Hepatocyte (in vitro differentiated cells): Measurements from ENCODE around the gene TMEM235. TPM values are rescaled to one million over a fixed set of nuclear protein-coding genes. Genes with fewer than 3 reads are reported as not detected.
A peak's percentile ranks its signal among the peaks of the same experiment; 100 is the strongest.

ENCODE experiments used
- DNase-seq: peaks from one replicate; pipeline ENCODE4 v3.0.0-alpha.2; 2016; ENCODE audit warnings: low spot score
- H2AFZ ChIP-seq: fragments of 200-600 bp; sonication (generic); 2 replicates; pipeline ENCODE4 v1.6.0; 2016; ENCODE audit warnings: antibody characterized with exemption, mild to moderate bottlenecking
- H3K27ac ChIP-seq: fragments of 200-600 bp; sonication (generic); 2 replicates; pipeline ENCODE4 v1.5.1; 2016; ENCODE audit warnings: mild to moderate bottlenecking
- H3K27me3 ChIP-seq: fragments of 200-600 bp; sonication (generic); 2 replicates; pipeline ENCODE4 v1.6.1; 2016
- H3K36me3 ChIP-seq: fragments of 200-600 bp; sonication (generic); replicated peaks from 2 replicates; pipeline ENCODE4 v1.5.1; 2016; ENCODE audit warnings: low read depth; ENCODE audit not compliant: insufficient read depth
- H3K4me1 ChIP-seq: fragments of 200-600 bp; sonication (generic); 2 replicates; pipeline ENCODE4 v1.5.1; 2016; ENCODE audit warnings: mild to moderate bottlenecking, moderate library complexity; ENCODE audit not compliant: insufficient read depth
- H3K4me2 ChIP-seq: fragments of 200-600 bp; sonication (generic); 2 replicates; pipeline ENCODE4 v1.6.0; 2016
- H3K4me3 ChIP-seq: fragments of 200-600 bp; sonication (generic); 2 replicates; pipeline ENCODE4 v1.5.1; 2016; ENCODE audit warnings: mild to moderate bottlenecking
- H3K79me2 ChIP-seq: fragments of 200-600 bp; sonication (generic); 2 replicates; pipeline ENCODE4 v1.6.0; 2017; ENCODE audit warnings: mild to moderate bottlenecking
- H3K9me2 ChIP-seq: fragments of 200-600 bp; sonication (generic); replicated peaks from 2 replicates; pipeline ENCODE4 v1.6.0; 2017; ENCODE audit warnings: mild to moderate bottlenecking; ENCODE audit not compliant: insufficient read depth
- H3K9me3 ChIP-seq: fragments of 200-600 bp; sonication (generic); 2 replicates; pipeline ENCODE4 v1.5.1; 2016; ENCODE audit warnings: low read depth, mild to moderate bottlenecking
- H4K20me1 ChIP-seq: fragments of 200-600 bp; sonication (generic); 2 replicates; pipeline ENCODE4 v1.6.0; 2016; ENCODE audit warnings: mild to moderate bottlenecking; ENCODE audit not compliant: insufficient read depth, poor library complexity, severe bottlenecking
- CTCF ChIP-seq: fragments of 200-600 bp; sonication (generic); IDR thresholded peaks from 2 replicates; pipeline ENCODE4 v1.5.1; 2016; ENCODE audit warnings: antibody characterized with exemption, mild to moderate bottlenecking; ENCODE audit not compliant: poor library complexity
- EZH2 ChIP-seq: fragments of 200-600 bp; sonication (generic); IDR thresholded peaks from 2 replicates; pipeline ENCODE4 v1.6.1; 2016; ENCODE audit warnings: antibody characterized with exemption, mild to moderate bottlenecking, borderline replicate concordance
- EZH2phosphoT487 ChIP-seq: fragments of 200-600 bp; sonication (generic); IDR thresholded peaks from one replicate; pipeline ENCODE4 v1.6.1; 2018; ENCODE audit warnings: antibody characterized with exemption, mild to moderate bottlenecking, low read depth, moderate library complexity; ENCODE audit not compliant: unreplicated experiment, severe bottlenecking
- WGBS: methylation state at CpG from one replicate; pipeline ENCODE4 v1.1.6; 2016; ENCODE audit warnings: low lambda C conversion rate; ENCODE audit errors: missing lambda C conversion rate; 5-methylcytosine and 5-hydroxymethylcytosine counted together
- polyA plus RNA-seq: library from polyadenylated mRNA; unstranded; fragments of >200 nt; fragmentation: Nextera tagmentation; extraction: Ambion mirVana; gene quantifications from 2 replicates; pipeline ENCODE4 v1.2.1, GENCODE V29; 2016
- small RNA-seq: library from RNA; depleted of rRNA; stranded (forward); fragments of <200 nt; gene quantifications from one replicate; pipeline ENCODE3, GENCODE V24; 2014
- total RNA-seq: library from RNA; depleted of rRNA; stranded (reverse); fragments of >200 nt; gene quantifications from 2 replicates; pipeline ENCODE4 v1.2.3, GENCODE V29; 2014

The TMEM235 gene
- total and polyA plus RNA-seq, 2 experiments from 2014 or later = 0.21 to 0.27 TPM

- Histone ChIP-seq H3K9me2 (no peaks in the 10 kb centered on the region), H3K27me3 (no peaks in the 10 kb centered on the region), H3K4me2 (no peak overlapping the region), H3K4me3 (no peak overlapping the region), H3K9me3 (no peaks in the 10 kb centered on the region), H3K27ac (no peak overlapping the region), H2AFZ (no peak overlapping the region), H4K20me1 (no peaks in the 10 kb centered on the region), H3K4me1 (peaks cover 3% of the 10 kb centered on the region), H3K79me2 (no peaks in the 10 kb centered on the region), H3K36me3 (no peaks in the 10 kb centered on the region)
- 33% methylated on average over 15 of the region's 15 CpGs for WGBS
- peak; percentile 93 for DNase-seq
- peak; percentile 84 for TF ChIP-seq CTCF
- no peak for TF ChIP-seq EZH2
- TF ChIP-seq EZH2phosphoT487 = no peak
These were observed 58.5 kb downstream of the TMEM235 start for GRCh38 chr17:78289802-78290363.

Small RNA genes lying within 50 kb of the gene (small RNA-seq; reads per million reads assigned to genes)
- gene AC087645.1 = not detected

Other genes with a start within 250 kb of the TMEM235 start
- gene TMC6, start 102.9 kb upstream of the TMEM235 start, total RNA-seq = 20.9 and 26.7 TPM in 2 replicates
- gene TMC6, start 102.9 kb upstream of the TMEM235 start, polyA plus RNA-seq = 57.9 and 62.8 TPM in 2 replicates
- gene TMC8, start 100.9 kb upstream of the TMEM235 start, total RNA-seq = 0.07 and 0.16 TPM in 2 replicates
- 1.2 and 3.3 TPM in 2 replicates for gene TMC8, start 100.9 kb upstream of the TMEM235 start, polyA plus RNA-seq
- 0.32 and 0.33 TPM in 2 replicates for gene C17orf99, start 85.2 kb upstream of the TMEM235 start, total RNA-seq
- gene C17orf99, start 85.2 kb upstream of the TMEM235 start, polyA plus RNA-seq = 0.62 and 0.77 TPM in 2 replicates
- gene SYNGR2, start 63.0 kb upstream of the TMEM235 start, total RNA-seq = 48.3 and 72.5 TPM in 2 replicates
- 160 and 191 TPM in 2 replicates for gene SYNGR2, start 63.0 kb upstream of the TMEM235 start, polyA plus RNA-seq
- gene TK1, start 44.6 kb upstream of the TMEM235 start, total RNA-seq = 8.3 and 13.8 TPM in 2 replicates
- gene TK1, start 44.6 kb upstream of the TMEM235 start, polyA plus RNA-seq = 29.9 and 31.9 TPM in 2 replicates
- 61.2 and 86.2 TPM in 2 replicates for gene AFMID, start 44.3 kb upstream of the TMEM235 start, total RNA-seq
- gene AFMID, start 44.3 kb upstream of the TMEM235 start, polyA plus RNA-seq = 26.6 and 26.7 TPM in 2 replicates
- gene BIRC5, start 17.4 kb upstream of the TMEM235 start, total RNA-seq = 12.0 and 14.6 TPM in 2 replicates
- 12.4 and 18.0 TPM in 2 replicates for gene BIRC5, start 17.4 kb upstream of the TMEM235 start, polyA plus RNA-seq
- 130 and 172 TPM in 2 replicates for gene SOCS3, start 128.4 kb downstream of the TMEM235 start, total RNA-seq
- gene SOCS3, start 128.4 kb downstream of the TMEM235 start, polyA plus RNA-seq = 181 and 246 TPM in 2 replicates
- gene PGS1, start 147.0 kb downstream of the TMEM235 start, total RNA-seq = 30.4 and 36.0 TPM in 2 replicates
- gene PGS1, start 147.0 kb downstream of the TMEM235 start, polyA plus RNA-seq = 42.5 and 52.2 TPM in 2 replicates